Activated naive CD8-positive, alpha-beta T cell treated with anti-CD3 and anti-CD28 coated beads, Interleukin-2, amount 50 U/mL, for 24 hours (primary cell): ENCODE measurements around the gene FBXL14.

Experiments used
- ATAC-seq: fragments of 150-1000 bp; cut with Tn5 transposase; one replicate; pipeline ENCODE4 v1.10.0; 2021
- DNase-seq: peaks from one replicate; pipeline ENCODE4 v3.0.0; 2021
- H3K27ac Mint-ChIP-seq: one replicate; pipeline ENCODE4 v1.8.0; 2021; ENCODE audit warnings: mild to moderate bottlenecking, mixed read lengths
- H3K27me3 Mint-ChIP-seq: one replicate; pipeline ENCODE4 v1.8.0; 2021; ENCODE audit warnings: mixed read lengths
- H3K36me3 Mint-ChIP-seq: one replicate; pipeline ENCODE4 v1.8.0; 2021; ENCODE audit warnings: low read depth, mixed read lengths
- H3K4me1 Mint-ChIP-seq: one replicate; pipeline ENCODE4 v1.8.0; 2021; ENCODE audit warnings: mixed read lengths
- H3K4me3 Mint-ChIP-seq: one replicate; pipeline ENCODE4 v1.8.0; 2021; ENCODE audit warnings: mild to moderate bottlenecking, moderate library complexity, mixed read lengths
- H3K9me3 Mint-ChIP-seq: one replicate; pipeline ENCODE4 v1.8.0; 2021; ENCODE audit warnings: mixed read lengths

FBXL14 gene

DNA sequence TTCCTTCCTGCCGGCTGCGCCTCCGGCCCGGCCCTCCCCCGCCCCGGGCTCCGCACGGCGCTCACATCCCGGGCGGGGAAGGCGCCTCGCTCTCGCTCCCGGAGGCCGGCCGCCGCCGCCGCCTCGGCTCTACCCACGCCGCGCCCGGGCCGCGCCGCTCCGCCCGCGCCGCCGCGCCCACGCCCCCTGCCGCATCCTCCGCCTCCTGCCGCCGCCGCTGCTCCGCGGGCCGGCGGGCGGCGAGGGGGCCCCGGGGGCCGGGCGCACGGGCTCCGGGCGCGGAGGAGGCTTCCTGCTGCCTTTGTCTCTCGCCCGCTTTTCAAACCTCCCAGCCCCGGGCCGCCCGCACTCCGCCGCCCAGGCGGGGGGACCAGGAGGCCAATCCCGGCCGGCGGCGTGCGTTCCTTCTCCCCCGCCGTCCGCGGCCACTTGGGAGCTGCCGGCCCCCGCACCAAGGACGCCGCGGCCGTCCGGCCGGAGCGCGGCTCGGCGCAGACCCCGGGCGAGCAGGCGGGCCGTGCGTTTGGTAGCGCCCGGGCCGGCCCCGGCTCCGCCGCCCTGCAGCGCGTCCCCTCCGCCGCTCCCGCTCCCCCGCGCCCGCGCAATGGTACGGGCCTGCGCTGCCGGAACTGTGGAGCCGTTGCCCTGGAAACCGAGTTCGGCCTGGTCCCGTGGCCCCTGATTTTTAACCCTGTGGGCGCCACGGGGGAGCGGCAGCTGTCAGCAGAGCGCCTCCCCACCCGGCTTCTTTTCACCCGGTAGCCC lies at the start of gene FBXL14:
Gene FBXL14, minus strand, starts transcription at position 321 of the 765 bp plus-strand sequence. CDS start 515 bp downstream, outside the sequence.
- peak within 1 kb of the TSS; percentile 90 for H3K27ac Mint-ChIP-seq
- no peaks in the 10 kb centered on the region for H3K27me3 Mint-ChIP-seq
- ATAC-seq (peak; percentile 68), DNase-seq (peak; percentile 90)
- peak within 1 kb of the TSS; percentile 93 for H3K4me3 Mint-ChIP-seq
- no peaks in the 10 kb centered on the region for H3K9me3 Mint-ChIP-seq
- peaks cover 45% of the 10 kb centered on the region for H3K4me1 Mint-ChIP-seq
- peaks cover 5% of the 10 kb centered on the region for H3K36me3 Mint-ChIP-seq

- Mint-ChIP-seq H3K27ac (no peak overlapping the region), H3K9me3 (no peaks in the 10 kb centered on the region), H3K36me3 (no peaks in the 10 kb centered on the region), H3K4me1 (peaks cover 6% of the 10 kb centered on the region), H3K4me3 (no peak overlapping the region), H3K27me3 (peaks cover 2% of the 10 kb centered on the region)
- no peak for ATAC-seq
- no peak for DNase-seq
Observed at GRCh38 chr12:1643905-1644533, 49.6 kb upstream of the FBXL14 start.

DNA sequence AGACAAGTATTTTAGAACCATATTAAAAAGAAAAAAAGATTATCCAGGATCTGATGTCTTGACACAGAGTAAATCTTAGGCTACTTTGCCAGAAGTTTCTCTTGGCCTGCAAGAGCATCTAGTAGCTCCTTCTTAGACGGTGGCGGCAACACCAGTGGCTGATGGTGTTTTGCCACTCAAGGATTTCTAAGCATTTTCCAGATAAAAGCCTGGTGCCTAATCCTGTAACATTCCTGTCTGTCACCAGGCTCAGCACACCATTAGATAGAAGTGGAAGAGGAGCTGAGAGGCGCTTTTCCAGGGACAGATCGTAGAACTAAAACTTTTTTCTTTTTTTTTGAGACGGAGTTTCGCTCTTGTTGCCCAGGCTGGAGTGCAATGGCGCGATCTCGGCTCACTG lies 48.7 kb upstream of the FBXL14 start:
- Mint-ChIP-seq H3K36me3 (no peaks in the 10 kb centered on the region), H3K9me3 (no peaks in the 10 kb centered on the region), H3K27me3 (peaks cover 2% of the 10 kb centered on the region), H3K27ac (no peak overlapping the region), H3K4me3 (no peak overlapping the region), H3K4me1 (peaks cover 6% of the 10 kb centered on the region)
- no peak for DNase-seq
- ATAC-seq, result no peak

DNA sequence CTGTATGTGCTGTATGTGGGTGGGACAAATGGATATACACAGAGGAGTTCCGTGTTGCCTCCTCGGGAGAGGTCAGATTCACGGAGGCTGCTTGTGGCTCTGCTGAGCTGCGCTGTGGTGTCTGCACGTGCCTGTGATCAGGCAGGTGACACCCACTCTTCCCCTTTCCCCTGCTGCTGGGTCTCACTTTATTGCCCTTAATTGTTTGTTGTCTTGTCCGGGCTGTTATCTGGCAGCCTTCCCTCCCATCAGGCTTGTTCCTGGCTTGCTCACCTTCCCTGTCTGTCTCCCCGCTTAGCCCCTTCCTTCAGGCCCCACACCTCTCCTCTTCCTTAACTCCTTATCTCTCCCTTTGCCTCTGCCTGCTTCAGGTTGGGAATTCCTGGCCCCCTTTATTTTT lies 48.1 kb upstream of the FBXL14 start:
- H3K27ac Mint-ChIP-seq, result no peak overlapping the region
- H3K27me3 Mint-ChIP-seq, result peaks cover 2% of the 10 kb centered on the region

GRCh38 chr12:1640328-1641234 lies 46.2 kb upstream of the FBXL14 start:
- no peak for ATAC-seq
- H3K27ac Mint-ChIP-seq, result no peak overlapping the region
- no peak for DNase-seq
- H3K27me3 Mint-ChIP-seq, result peaks cover 2% of the 10 kb centered on the region
- peaks cover 4% of the 10 kb centered on the region for H3K4me1 Mint-ChIP-seq
- H3K36me3 Mint-ChIP-seq, result no peaks in the 10 kb centered on the region
- no peak overlapping the region for H3K4me3 Mint-ChIP-seq
- H3K9me3 Mint-ChIP-seq, result no peaks in the 10 kb centered on the region

More for the DNA sequence above, 48.1 kb upstream of the FBXL14 start:
- Mint-ChIP-seq H3K9me3 (no peaks in the 10 kb centered on the region), H3K36me3 (no peaks in the 10 kb centered on the region), H3K4me1 (peaks cover 6% of the 10 kb centered on the region), H3K4me3 (no peak overlapping the region)
- no peak for DNase-seq
- ATAC-seq, result no peak

GRCh38 chr12:1639538-1639937 lies 45.2 kb upstream of the FBXL14 start:
- Mint-ChIP-seq H3K36me3 (no peaks in the 10 kb centered on the region), H3K4me1 (no peaks in the 10 kb centered on the region), H3K27ac (no peak overlapping the region), H3K27me3 (peaks cover 8% of the 10 kb centered on the region), H3K9me3 (no peaks in the 10 kb centered on the region), H3K4me3 (no peak overlapping the region)
- DNase-seq (no peak), ATAC-seq (no peak)

GRCh38 chr12:1638203-1638602 lies 43.8 kb upstream of the FBXL14 start:
- H3K9me3 Mint-ChIP-seq, result no peaks in the 10 kb centered on the region
- DNase-seq, result no peak
- ATAC-seq, result no peak
- no peaks in the 10 kb centered on the region for H3K4me1 Mint-ChIP-seq
- H3K27ac Mint-ChIP-seq, result no peak overlapping the region
- no peaks in the 10 kb centered on the region for H3K36me3 Mint-ChIP-seq
- peaks cover 13% of the 10 kb centered on the region for H3K27me3 Mint-ChIP-seq
- H3K4me3 Mint-ChIP-seq, result no peak overlapping the region

- no peaks in the 10 kb centered on the region for H3K9me3 Mint-ChIP-seq
- ATAC-seq (no peak), DNase-seq (no peak)
- H3K27me3 Mint-ChIP-seq, result peaks cover 31% of the 10 kb centered on the region
- H3K36me3 Mint-ChIP-seq, result no peaks in the 10 kb centered on the region
- H3K4me1 Mint-ChIP-seq, result peaks cover 6% of the 10 kb centered on the region
- no peak overlapping the region for H3K27ac Mint-ChIP-seq
- H3K4me3 Mint-ChIP-seq, result no peak overlapping the region
Observed at GRCh38 chr12:1635301-1636095, 41.1 kb upstream of the FBXL14 start.

GRCh38 chr12:1634590-1635191 lies 40.3 kb upstream of the FBXL14 start:
- Mint-ChIP-seq H3K27ac (no peak overlapping the region), H3K4me3 (no peak overlapping the region)

DNA sequence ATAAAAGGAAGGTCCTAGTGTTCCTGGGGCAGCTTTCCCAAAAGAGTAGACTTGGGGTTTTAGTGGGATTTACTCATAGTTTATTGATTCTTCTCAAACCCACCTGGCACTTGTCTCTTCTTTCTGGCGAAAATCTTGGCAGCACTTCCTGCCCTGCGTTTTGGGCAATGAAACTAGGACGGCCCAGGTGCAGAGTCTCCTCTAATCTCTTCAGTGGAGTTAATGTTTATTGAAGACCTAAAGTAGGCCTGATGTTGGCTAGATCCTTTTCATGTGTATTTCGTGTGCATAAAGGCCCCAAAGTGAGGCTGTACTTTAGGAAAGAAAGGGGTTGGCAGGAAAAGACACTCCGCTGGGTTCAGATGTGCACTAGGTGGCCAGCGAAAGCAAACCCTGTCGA lies 39.8 kb upstream of the FBXL14 start:
- H3K4me1 Mint-ChIP-seq, result peaks cover 9% of the 10 kb centered on the region
- ATAC-seq (no peak), DNase-seq (no peak)
- H3K27ac Mint-ChIP-seq, result no peak overlapping the region
- no peaks in the 10 kb centered on the region for H3K36me3 Mint-ChIP-seq
- no peak overlapping the region for H3K4me3 Mint-ChIP-seq
- peaks cover 43% of the 10 kb centered on the region for H3K27me3 Mint-ChIP-seq
- no peaks in the 10 kb centered on the region for H3K9me3 Mint-ChIP-seq

More at GRCh38 chr12:1634590-1635191, 40.3 kb upstream of the FBXL14 start:
- H3K4me1 Mint-ChIP-seq, result peaks cover 7% of the 10 kb centered on the region
- DNase-seq, result peak; percentile 69
- H3K36me3 Mint-ChIP-seq, result no peaks in the 10 kb centered on the region
- peak; percentile 64 for ATAC-seq
- H3K27me3 Mint-ChIP-seq, result peaks cover 38% of the 10 kb centered on the region
- H3K9me3 Mint-ChIP-seq, result no peaks in the 10 kb centered on the region

- Mint-ChIP-seq H3K36me3 (no peaks in the 10 kb centered on the region), H3K27ac (no peak overlapping the region), H3K27me3 (peaks cover 48% of the 10 kb centered on the region), H3K4me1 (peaks cover 10% of the 10 kb centered on the region), H3K9me3 (no peaks in the 10 kb centered on the region), H3K4me3 (no peak overlapping the region)
- DNase-seq (no peak), ATAC-seq (no peak)
Observed at GRCh38 chr12:1633459-1633858, 39.1 kb upstream of the FBXL14 start.

DNA sequence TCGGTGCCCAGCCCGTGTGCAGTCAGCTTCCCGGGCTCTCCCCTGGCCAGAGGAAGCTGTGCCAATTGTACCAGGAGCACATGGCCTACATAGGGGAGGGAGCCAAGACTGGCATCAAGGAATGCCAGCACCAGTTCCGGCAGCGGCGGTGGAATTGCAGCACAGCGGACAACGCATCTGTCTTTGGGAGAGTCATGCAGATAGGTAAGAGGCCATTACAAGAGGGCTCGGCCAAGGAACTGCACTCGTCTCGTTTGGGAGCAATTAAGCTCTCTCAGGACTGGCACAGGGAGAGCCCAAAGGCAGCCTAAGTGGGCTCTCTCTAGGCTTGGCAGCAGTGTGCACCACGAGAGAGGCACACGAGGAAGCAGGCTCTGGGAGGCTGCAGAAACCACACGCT lies 38.3 kb upstream of the FBXL14 start:
- H3K4me1 Mint-ChIP-seq, result peaks cover 10% of the 10 kb centered on the region
- peaks cover 53% of the 10 kb centered on the region for H3K27me3 Mint-ChIP-seq
- no peaks in the 10 kb centered on the region for H3K9me3 Mint-ChIP-seq
- no peak overlapping the region for H3K27ac Mint-ChIP-seq
- H3K4me3 Mint-ChIP-seq, result no peak overlapping the region
- H3K36me3 Mint-ChIP-seq, result no peaks in the 10 kb centered on the region
- ATAC-seq, result no peak
- no peak for DNase-seq

DNA sequence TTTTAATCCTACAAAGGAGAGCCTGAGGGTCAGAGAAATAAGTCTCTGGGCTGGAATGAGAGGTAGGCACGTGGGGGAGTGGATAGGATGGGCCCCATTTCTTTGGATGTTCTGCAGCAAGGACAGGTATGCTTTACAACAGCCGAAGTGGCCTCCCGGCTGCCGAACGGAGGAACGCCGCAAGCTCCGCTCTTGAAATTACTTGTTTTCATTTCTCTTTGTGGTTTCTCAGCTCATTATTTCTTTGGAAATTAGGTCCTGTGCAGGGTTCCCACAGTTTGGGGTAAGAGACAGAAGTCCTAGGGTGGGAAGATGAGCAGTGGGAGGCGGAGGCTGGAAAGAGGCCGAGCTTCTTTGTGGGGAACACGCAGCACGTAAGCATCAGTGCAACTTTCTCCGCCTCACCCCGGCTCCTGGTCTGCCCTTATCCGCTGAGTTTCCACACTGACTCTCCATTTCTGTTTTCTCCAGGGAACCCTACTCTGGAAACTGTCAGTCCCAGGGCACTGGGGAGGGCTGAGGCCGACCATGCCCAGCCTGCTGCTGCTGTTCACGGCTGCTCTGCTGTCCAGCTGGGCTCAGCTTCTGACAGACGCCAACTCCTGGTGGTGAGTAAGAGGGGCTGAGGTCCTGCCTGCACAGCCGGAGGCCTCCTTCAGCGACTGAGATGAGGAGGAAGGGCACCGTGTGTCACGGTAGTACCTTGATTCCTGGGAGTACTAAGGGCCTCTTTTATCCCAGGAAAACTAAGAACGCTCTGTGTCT lies 36.6 kb upstream of the FBXL14 start:
- H3K27ac Mint-ChIP-seq, result no peak overlapping the region
- ATAC-seq (no peak), DNase-seq (no peak)
- H3K4me1 Mint-ChIP-seq, result peaks cover 10% of the 10 kb centered on the region
- H3K27me3 Mint-ChIP-seq, result peaks cover 59% of the 10 kb centered on the region
- H3K9me3 Mint-ChIP-seq, result no peaks in the 10 kb centered on the region
- H3K4me3 Mint-ChIP-seq, result peak overlapping the region; percentile 42
- no peaks in the 10 kb centered on the region for H3K36me3 Mint-ChIP-seq
